Embryonic facial prominence (tissue), 1 donor: ENCODE measurements around the gene NTNG1.
"Not testable (repeated sequence)": the region's sequence is repeated elsewhere in the genome, so short reads cannot be mapped to it uniquely, and the experiment has no call there.

Source experiments
- DNase-seq: peaks from one replicate; pipeline ENCODE4 v3.0.0-alpha.2; 2016; ENCODE audit errors: extremely low spot score

NTNG1 gene

DNA sequence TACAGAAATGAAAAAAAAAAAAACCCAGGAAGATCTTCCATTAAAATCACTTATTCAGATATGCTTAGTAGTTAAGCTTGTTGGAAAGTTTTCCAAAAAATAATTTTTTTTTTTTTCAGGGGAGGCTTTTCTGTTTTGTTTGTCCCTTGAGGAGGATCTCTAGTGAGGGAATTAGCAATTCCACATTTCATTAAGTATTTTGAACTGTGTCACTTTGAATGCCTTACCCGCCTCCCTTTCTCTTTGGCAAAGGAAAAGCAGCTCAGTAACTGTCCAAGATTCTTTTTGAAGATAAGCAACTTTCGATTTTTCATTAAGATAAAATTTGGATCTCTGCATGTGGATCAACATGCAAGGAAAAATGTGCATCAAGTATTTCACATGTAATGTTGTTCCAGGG is 1.8 kb downstream of the NTNG1 start:
- no peak for DNase-seq

DNA sequence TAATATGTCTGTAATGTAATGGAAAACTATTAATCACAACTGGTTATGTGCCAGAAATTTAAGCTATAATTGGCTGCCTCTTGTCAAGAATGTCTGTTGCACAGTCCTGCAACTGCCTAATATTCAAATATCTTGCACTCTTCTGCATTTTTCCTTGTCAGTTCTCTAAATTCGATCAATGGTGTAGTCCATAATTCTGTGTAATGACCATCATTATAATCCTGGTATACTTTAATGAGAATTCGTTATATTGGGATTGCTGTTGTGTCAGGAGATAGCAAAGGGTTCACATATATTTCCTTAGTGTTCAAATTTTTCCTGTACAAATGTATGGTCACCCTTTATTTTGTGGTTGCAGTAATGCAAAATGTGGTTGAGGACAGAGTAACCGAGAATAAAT is 4.8 kb downstream of the NTNG1 start:
- DNase-seq = no peak

GRCh38 chr1:107147843-107148242 is 7.0 kb downstream of the NTNG1 start:
- no peak for DNase-seq

DNA sequence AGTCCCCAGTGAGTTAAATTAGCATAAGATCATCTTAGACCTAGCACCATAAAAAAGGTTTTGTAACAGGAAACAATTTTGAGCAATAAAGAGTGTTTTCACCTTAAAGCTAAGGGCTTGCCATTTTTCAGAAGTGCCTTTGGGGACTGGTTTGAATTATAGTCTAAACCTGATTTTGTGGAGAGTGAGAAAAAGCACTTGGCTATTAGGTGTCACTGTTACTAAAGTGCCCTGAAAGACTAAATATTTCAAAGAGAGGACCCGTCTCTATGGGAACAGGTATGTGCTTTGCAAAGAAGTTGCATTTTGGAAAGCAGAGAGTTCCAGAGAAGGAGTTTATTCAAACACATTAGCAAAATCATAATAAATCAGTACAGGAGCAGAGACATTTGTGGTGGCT is 9.1 kb downstream of the NTNG1 start:
- no peak for DNase-seq

DNA sequence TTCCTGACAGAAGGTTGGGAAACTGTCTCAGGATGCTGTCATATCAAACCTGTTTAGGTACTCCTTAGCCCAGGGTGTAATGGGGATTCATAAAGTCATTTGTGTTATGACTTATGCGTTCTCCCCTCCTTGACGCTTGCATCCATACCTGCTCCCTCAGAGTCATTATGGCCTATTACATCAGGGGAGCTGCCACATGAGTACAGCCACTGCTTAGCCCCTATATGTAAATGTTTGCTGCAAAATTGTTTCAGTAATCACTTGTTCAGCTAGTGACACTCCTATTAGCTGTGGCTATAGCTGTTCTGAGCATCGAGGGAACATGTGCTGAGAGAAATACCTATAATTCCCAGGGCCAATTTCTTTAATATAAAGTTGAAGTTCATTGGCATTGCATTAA is 10.5 kb downstream of the NTNG1 start:
- DNase-seq = no peak

GRCh38 chr1:107152395-107152794 is 11.6 kb downstream of the NTNG1 start:
- DNase-seq = no peak

DNA sequence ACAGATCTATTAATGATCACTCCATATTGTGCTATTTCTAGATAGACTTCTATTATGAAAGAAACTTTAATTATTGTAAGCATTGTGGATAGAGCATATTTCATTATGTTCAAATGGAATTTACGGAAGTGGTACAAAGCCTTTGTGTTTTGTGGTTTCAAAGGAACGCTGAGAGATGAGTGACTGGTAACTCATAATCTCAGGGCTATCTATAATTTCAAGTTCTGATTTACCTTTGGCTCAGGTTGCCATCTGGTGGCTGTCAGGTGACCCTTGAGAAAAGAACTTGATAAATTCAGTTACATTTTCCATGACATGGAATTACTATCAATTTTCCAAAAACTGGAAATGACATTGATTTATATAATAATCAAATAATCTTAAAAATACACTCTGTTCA is 12.2 kb downstream of the NTNG1 start:
- no peak for DNase-seq

DNA sequence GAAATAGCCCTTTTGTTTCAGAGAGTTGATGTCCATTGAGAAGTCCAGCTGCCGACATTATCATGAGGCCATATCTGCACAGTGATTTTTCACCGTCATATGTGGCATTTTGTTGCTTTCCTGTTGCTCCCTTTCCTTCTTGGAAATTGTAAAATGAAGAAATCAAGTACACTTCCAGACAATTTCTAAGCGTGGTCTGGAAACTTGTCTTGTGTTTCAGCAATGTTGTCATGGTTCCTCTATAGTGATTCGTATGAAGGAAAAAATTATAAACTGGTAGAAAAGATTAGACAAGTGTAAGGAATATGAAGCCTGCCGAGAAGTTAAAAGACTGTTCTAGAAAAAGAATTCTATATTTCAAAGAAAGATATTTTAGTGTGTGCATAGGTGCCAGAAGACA is 17.7 kb downstream of the NTNG1 start:
- no peak for DNase-seq

GRCh38 chr1:107158991-107159390 is 18.2 kb downstream of the NTNG1 start:
- DNase-seq = no peak

DNA sequence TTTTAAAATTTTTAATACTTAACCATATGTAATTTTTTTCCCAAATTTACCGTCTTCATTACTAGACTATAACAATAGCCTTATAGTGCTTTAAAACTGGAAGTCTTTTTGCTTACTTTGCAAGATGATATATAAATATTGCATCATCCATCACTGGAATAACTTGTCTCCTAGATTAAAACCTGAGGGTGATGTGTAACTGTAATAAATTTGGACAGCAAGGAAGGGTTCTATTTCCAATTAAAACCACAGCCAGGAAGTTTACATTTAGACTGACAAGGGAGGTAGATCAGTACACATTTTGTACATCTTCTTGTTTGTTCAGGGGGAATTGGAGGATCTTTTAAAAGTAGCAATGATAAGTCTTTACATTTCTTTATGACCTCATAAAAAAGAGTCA is 21.9 kb downstream of the NTNG1 start:
- DNase-seq = no peak

DNA sequence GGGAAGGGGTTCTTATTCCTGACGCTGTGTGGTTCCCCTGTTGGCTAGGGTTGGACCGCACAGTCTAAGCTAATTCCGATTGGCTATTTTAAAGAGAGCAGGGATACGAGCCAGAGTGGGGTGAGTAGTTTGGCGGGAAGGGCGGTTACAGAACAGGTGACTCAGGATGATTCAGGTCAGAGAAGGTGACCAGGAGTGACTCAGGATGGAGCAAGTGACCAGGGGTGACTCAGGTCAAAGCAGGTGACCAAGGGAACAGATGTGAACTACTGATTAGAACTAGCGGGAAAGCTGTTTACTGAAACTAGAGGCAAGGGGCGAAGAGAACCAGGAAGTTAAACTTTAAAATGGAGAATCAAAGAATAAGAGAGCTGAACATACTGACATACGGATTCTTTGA is 24.1 kb downstream of the NTNG1 start:
- DNase-seq = not testable (repeated sequence)

- no peak for DNase-seq
Measured at GRCh38 chr1:107169615-107170014, 28.8 kb downstream of the NTNG1 start.

GRCh38 chr1:107171333-107171732 is 30.5 kb downstream of the NTNG1 start:
- no peak for DNase-seq

- DNase-seq = no peak
Measured at GRCh38 chr1:107172450-107173170, 31.8 kb downstream of the NTNG1 start.

DNA sequence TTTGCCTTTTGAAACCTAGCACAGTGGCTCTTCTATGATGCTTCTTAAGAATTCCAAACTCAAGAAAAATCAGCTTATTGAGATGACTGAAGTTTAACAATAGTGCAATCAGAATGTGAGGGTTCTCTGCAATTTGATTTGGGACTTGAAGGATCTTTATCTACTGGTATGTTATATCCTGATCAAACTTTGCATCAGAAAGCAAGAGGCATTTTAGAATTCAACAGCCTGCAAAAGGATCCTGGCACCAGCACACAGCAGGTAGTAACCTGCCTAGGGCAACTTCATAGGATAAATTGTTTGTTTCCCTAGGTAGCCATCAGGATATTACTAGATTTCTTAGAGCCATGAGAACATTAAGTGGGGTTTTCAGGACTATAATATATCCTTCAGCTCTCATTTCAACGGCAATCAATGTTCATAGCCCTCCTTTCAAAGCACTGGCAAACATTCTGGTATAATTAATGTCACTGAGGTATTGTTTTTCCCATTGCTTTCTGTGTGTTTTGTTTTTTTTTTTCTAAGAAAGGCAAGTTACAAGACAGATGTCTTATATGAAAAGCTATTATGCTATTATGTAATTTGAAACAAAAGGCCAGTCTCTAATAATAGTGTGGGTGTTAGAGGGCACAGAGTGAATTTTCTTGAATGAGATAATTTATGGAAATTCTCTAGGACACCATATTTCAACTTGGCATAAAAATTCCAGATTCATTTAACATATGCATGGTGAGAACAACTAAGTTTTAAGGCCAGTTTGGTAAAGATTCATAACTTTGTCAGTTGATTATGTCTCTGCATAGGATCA is 34.5 kb downstream of the NTNG1 start:
- DNase-seq = no peak

GRCh38 chr1:107181253-107181969 is 40.6 kb downstream of the NTNG1 start:
- no peak for DNase-seq

DNA sequence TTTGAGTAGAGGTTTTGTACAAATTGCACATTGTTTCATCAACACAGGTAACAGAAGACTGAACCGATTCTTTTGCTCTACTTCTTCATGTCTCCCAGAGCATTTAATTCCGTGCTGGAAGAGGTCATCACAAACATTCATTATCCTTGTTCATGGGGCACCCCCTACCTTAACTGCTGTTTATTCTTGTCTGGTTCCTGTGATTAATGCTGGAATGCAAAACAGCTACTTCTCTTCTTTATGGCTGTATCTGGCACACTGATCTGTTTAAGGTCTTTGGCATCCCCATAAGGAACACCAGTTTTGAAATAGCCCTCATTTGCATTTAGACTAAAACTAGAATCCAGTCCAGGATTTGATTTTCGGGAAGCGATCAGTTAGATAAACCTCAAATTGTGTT is 42.2 kb downstream of the NTNG1 start:
- DNase-seq = no peak

- no peak for DNase-seq
Measured at GRCh38 chr1:107184888-107185287, 44.0 kb downstream of the NTNG1 start.

DNA sequence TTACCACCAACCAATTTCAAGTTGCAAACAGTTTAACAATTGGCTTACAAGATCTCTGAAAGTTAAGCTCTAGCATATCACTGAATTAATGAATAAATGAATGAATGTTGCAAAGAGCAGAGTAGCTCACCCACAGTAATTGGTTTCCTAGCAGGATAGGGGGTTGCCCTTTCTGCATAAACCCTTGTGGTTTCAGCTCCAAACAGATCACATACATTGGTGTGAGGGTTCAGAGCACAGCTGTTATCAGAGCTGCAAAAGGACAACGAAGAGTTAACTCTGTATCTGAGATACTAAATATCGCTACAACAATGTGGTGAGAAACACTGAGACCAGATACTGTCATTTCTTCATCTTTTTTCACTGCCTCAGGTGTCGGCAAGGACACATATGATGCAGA is 46.6 kb downstream of the NTNG1 start:
- DNase-seq = no peak

DNA sequence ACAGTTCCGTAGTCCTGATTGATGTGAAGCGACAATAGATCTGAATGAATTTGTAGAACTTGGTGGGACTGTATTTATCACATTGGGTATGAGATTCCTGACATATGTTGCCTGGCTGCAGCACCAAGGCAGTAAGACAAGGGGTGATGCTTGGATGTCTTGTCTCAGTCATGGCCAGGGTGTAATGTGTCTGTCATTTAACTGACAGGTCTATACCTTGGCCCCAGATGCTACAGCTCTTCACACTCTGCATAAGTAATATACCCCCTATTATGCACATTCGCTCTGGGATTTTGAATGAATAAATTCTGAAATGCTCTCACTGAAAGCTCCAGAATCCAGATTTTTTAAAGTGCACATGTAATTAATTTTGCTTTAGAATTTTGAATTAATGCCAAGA is 47.3 kb downstream of the NTNG1 start:
- DNase-seq = no peak

DNA sequence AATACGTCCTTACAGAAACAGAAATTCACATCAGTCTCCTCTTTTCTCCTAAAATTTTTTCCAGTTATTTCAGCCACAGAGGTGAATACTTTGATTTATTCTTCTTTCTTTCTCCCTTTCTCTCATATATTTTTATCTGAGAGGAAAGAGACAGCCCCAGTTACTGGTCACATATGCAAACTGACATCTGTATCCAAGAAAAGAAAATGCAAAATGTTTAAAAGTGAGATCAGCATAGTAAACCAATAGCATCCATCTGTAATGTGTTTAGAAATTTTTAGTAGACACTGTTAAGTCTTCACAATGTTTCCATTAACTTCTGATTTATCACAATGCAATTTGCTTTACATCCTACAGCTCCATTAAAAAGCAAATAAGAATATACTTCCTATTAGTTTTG is 53.5 kb downstream of the NTNG1 start:
- DNase-seq = no peak

DNA sequence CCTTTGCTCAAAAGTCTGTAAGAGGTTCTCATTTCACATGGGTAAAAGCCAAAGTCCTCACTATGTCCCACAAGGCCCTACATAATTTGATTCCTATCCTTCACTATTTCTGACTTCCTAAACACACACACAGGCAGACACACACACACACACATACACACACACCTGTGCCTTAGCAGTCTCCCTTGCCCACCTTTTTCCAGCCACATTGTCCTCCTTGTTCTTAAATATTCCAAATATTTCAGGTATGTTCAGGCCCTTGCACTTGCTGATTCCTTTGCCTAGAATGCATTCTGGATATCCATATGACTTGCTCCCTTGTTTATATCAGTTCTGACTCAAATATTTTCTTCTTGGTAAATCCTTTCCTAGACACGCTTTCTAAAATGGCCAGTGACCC is 54.6 kb downstream of the NTNG1 start:
- no peak for DNase-seq
